Lung (tissue), 12 donors: ENCODE results near the gene INPP4A. TPM values are rescaled to one million over a fixed set of nuclear protein-coding genes. Genes with fewer than 3 reads are reported as not detected.

ENCODE experiments used
- ATAC-seq: fragments of 200-7000 bp; cut with Tn5 transposase; one replicate; pipeline ENCODE4 v1.9.1; 2020; ENCODE audit warnings: moderate number of reproducible peaks; ENCODE audit not compliant: insufficient read depth, low FRiP score
- DNase-seq, 3 donors: peaks; one replicate each; pipeline ENCODE4 v3.0.0-alpha.2; 2013 to 2017
- H3K27ac ChIP-seq, 2 donors: one replicate each; pipeline ENCODE4 v1.5.1; 2013; ENCODE audit warnings: mild to moderate bottlenecking in 2 of 2, moderate library complexity in 2 of 2, control low read depth in 1 of 2, inconsistent platforms in 1 of 2, low read depth in 1 of 2, low read length in 1 of 2
- H3K27me3 ChIP-seq, 3 donors: one replicate each; pipeline ENCODE4 v1.5.1; 2013; ENCODE audit warnings: low read length in 2 of 3; ENCODE audit not compliant: control insufficient read depth in 3 of 3, insufficient read depth in 3 of 3
- H3K36me3 ChIP-seq, 4 donors: one replicate each; pipeline ENCODE4 v1.5.1; 2013; ENCODE audit warnings: low read length in 4 of 4, mild to moderate bottlenecking in 1 of 4, moderate library complexity in 1 of 4; ENCODE audit not compliant: control insufficient read depth in 4 of 4, insufficient read depth in 4 of 4
- H3K4me1 ChIP-seq, 5 donors: one replicate each; pipeline ENCODE4 v1.5.1; 2013; ENCODE audit warnings: low read length in 5 of 5, mild to moderate bottlenecking in 2 of 5, moderate library complexity in 1 of 5; ENCODE audit not compliant: control insufficient read depth in 5 of 5, insufficient read depth in 5 of 5
- H3K4me3 ChIP-seq: one replicate; pipeline ENCODE4 v1.5.1; 2013; ENCODE audit warnings: mild to moderate bottlenecking, control low read depth, moderate library complexity
- H3K9ac ChIP-seq, 2 donors: one replicate each; pipeline ENCODE4 v1.5.1; 2013; ENCODE audit warnings: low read length in 2 of 2, control low read depth in 1 of 2; ENCODE audit not compliant: insufficient read depth in 1 of 2
- H3K9me3 ChIP-seq, 4 donors: one replicate each; pipeline ENCODE4 v1.5.1; 2013; ENCODE audit warnings: low read length in 3 of 4, mild to moderate bottlenecking in 1 of 4, moderate library complexity in 1 of 4; ENCODE audit not compliant: control insufficient read depth in 4 of 4, insufficient read depth in 3 of 4
- CTCF ChIP-seq: IDR thresholded peaks from 2 replicates; pipeline ENCODE4 v1.5.1; 2012; ENCODE audit warnings: mild to moderate bottlenecking; ENCODE audit errors: control extremely low read depth, extremely low read depth
- WGBS, 2 donors: extraction: QIAGEN DNeasy Blood & Tissue Kit; methylation state at CpG; one replicate each; pipeline ENCODE4 v1.1.7; 2013; 5-methylcytosine and 5-hydroxymethylcytosine counted together
- polyA plus RNA-seq, 2 donors: library from polyadenylated mRNA; stranded (reverse); fragments of 200-250 nt; gene quantifications; one replicate each; pipeline ENCODE4 v1.2.1, GENCODE V29; 2013
- total RNA-seq, 2 donors: library from RNA; depleted of rRNA in 1 of 2; stranded (reverse); fragments of >200 nt in 1 of 2; gene quantifications; one replicate each; pipeline ENCODE4 v1.2.1, GENCODE V29; 2014 to 2021
- donor health status: control.
- donor health status: control.
- donor health status: Bipolar disorder and iron deficiency.
- donor health status: healthy.
- donor health status: DM: yes; HTN: yes; CAD: no.

The INPP4A gene
- total and polyA plus RNA-seq, 4 donors, result 8.0 to 43.3 (median 19.8) TPM

- WGBS, 2 donors, result 91 to 98% methylated on average over 9 of the region's 9 CpGs
- H3K27ac ChIP-seq, result no peak overlapping the region
- DNase-seq (peak in 1 of 3 donors; percentile 3), ATAC-seq (no peak)
- no peak overlapping the region for H3K9ac ChIP-seq
- no peaks in the 10 kb centered on the region for H3K27me3 ChIP-seq
- no peak for TF ChIP-seq CTCF
- H3K36me3 ChIP-seq, result peaks cover 5 to 32% (median 14%) of the 10 kb centered on the region in 4 donors
- H3K4me1 ChIP-seq, result peaks cover 0 to 7% (median 6%) of the 10 kb centered on the region in 5 donors
- H3K9me3 ChIP-seq, result no peaks in the 10 kb centered on the region
- H3K4me3 ChIP-seq, result no peak overlapping the region
Measured at GRCh38 chr2:98560256-98560771, 115.7 kb downstream of the INPP4A start.

- DNase-seq (peak in 1 of 3 donors; percentile 4), ATAC-seq (no peak)
- TF ChIP-seq CTCF, result no peak
- Histone ChIP-seq H3K36me3 (peaks cover 5 to 32% (median 12%) of the 10 kb centered on the region in 4 donors), H3K4me3 (no peak overlapping the region), H3K9me3 (no peaks in the 10 kb centered on the region), H3K27ac (no peak overlapping the region), H3K9ac (no peak overlapping the region), H3K4me1 (peaks cover 0 to 7% (median 6%) of the 10 kb centered on the region in 5 donors), H3K27me3 (no peaks in the 10 kb centered on the region)
- WGBS, 2 donors, result 88 to 89% methylated on average over 9 of the region's 9 CpGs
Measured at GRCh38 chr2:98561018-98561417, 116.4 kb downstream of the INPP4A start.

GRCh38 chr2:98561902-98562695 lies 117.4 kb downstream of the INPP4A start:
- TF ChIP-seq CTCF, result no peak
- H3K4me1 ChIP-seq, result peaks cover 0 to 7% (median 6%) of the 10 kb centered on the region in 5 donors
- peak in 1 of 3 donors; percentile 20 for DNase-seq
- no peaks in the 10 kb centered on the region for H3K27me3 ChIP-seq
- no peak overlapping the region for H3K9ac ChIP-seq
- peak overlapping the region in 1 of 2 donors; percentile 11 for H3K27ac ChIP-seq
- 70 to 78% methylated on average over 13 of the region's 13 CpGs for WGBS, 2 donors
- ATAC-seq, result no peak
- H3K4me3 ChIP-seq, result no peak overlapping the region
- no peaks in the 10 kb centered on the region for H3K9me3 ChIP-seq
- peaks cover 5 to 38% (median 13%) of the 10 kb centered on the region in 4 donors for H3K36me3 ChIP-seq
